IPS-18c (cell line): ENCODE results near the gene MRPL1.
"Not testable (repeated sequence)": the region's sequence is repeated elsewhere in the genome, so short reads cannot be mapped to it uniquely, and the experiment has no call there.

Experiments
- H3K4me3 ChIP-seq: 2 replicates; pipeline ENCODE4 v1.7.0; 2013; ENCODE audit warnings: low read depth, mild to moderate bottlenecking, low read length, moderate library complexity; ENCODE audit not compliant: insufficient read depth
- H3K9me3 ChIP-seq: one replicate; pipeline ENCODE4 v1.6.1; 2013; ENCODE audit warnings: mild to moderate bottlenecking, low read length, moderate library complexity; ENCODE audit not compliant: control insufficient read depth, insufficient read depth

The MRPL1 gene

GRCh38 chr4:77930876-77931275 lies 68.2 kb downstream of the MRPL1 start:
- no peaks in the 10 kb centered on the region for H3K9me3 ChIP-seq
- no peak overlapping the region for H3K4me3 ChIP-seq

- Histone ChIP-seq H3K4me3 (no peak overlapping the region), H3K9me3 (no peaks in the 10 kb centered on the region)
These were observed 69.0 kb downstream of the MRPL1 start for GRCh38 chr4:77931452-77932135.

- H3K4me3 ChIP-seq = no peak overlapping the region
- H3K9me3 ChIP-seq = no peaks in the 10 kb centered on the region
These were observed 75.9 kb downstream of the MRPL1 start for GRCh38 chr4:77938560-77938959.

GRCh38 chr4:77945929-77946328 lies 83.3 kb downstream of the MRPL1 start:
- not testable (repeated sequence) for H3K4me3 ChIP-seq, H3K9me3 ChIP-seq

- H3K9me3 ChIP-seq = peaks cover 2% of the 10 kb centered on the region
- no peak overlapping the region for H3K4me3 ChIP-seq
These were observed 87.6 kb downstream of the MRPL1 start for GRCh38 chr4:77950203-77950602.

GRCh38 chr4:77952457-77952856 lies 89.8 kb downstream of the MRPL1 start:
- Histone ChIP-seq H3K4me3 (no peak overlapping the region), H3K9me3 (no peaks in the 10 kb centered on the region)

GRCh38 chr4:77954690-77955089 lies 92.1 kb downstream of the MRPL1 start:
- Histone ChIP-seq H3K9me3 (no peaks in the 10 kb centered on the region), H3K4me3 (no peak overlapping the region)

GRCh38 chr4:77956917-77957316 lies 94.3 kb downstream of the MRPL1 start:
- Histone ChIP-seq H3K9me3 (no peaks in the 10 kb centered on the region), H3K4me3 (no peak overlapping the region)

- H3K9me3 ChIP-seq = no peaks in the 10 kb centered on the region
- H3K4me3 ChIP-seq = no peak overlapping the region
These were observed 96.3 kb downstream of the MRPL1 start for GRCh38 chr4:77958897-77959296.

GRCh38 chr4:77959566-77960338 lies 97.1 kb downstream of the MRPL1 start:
- H3K4me3 ChIP-seq = no peak overlapping the region
- H3K9me3 ChIP-seq = no peaks in the 10 kb centered on the region

GRCh38 chr4:77960367-77960766 lies 97.7 kb downstream of the MRPL1 start:
- Histone ChIP-seq H3K9me3 (no peaks in the 10 kb centered on the region), H3K4me3 (no peak overlapping the region)

- H3K4me3 ChIP-seq = no peak overlapping the region
- H3K9me3 ChIP-seq = no peaks in the 10 kb centered on the region
These were observed 100.4 kb downstream of the MRPL1 start for GRCh38 chr4:77963004-77963403.

GRCh38 chr4:77973657-77974056 lies 111.0 kb downstream of the MRPL1 start:
- H3K9me3 ChIP-seq, H3K4me3 ChIP-seq: not testable (repeated sequence)

- not testable (repeated sequence) for H3K9me3 ChIP-seq, H3K4me3 ChIP-seq
These were observed 120.4 kb downstream of the MRPL1 start for GRCh38 chr4:77982900-77983540.

- H3K9me3 ChIP-seq, H3K4me3 ChIP-seq: not testable (repeated sequence)
These were observed 121.1 kb downstream of the MRPL1 start for GRCh38 chr4:77983612-77984311.

- Histone ChIP-seq H3K9me3 (no peaks in the 10 kb centered on the region), H3K4me3 (no peak overlapping the region)
These were observed 127.3 kb downstream of the MRPL1 start for GRCh38 chr4:77989968-77990367.

- Histone ChIP-seq H3K9me3 (no peaks in the 10 kb centered on the region), H3K4me3 (no peak overlapping the region)
These were observed 127.8 kb downstream of the MRPL1 start for GRCh38 chr4:77990456-77990855.
